HG03045 (cell line): ENCODE measurements around the gene ELAVL4.

ENCODE experiments used
- ATAC-seq: cut with Tn5 transposase; IDR thresholded peaks from one replicate; pipeline ENCODE4 v1.9.1; 2021; ENCODE audit warnings: mild to moderate bottlenecking, moderate library complexity; ENCODE audit not compliant: unreplicated experiment

The ELAVL4 gene

GRCh38 chr1:50108497-50109059, at the start of gene ELAVL4:
Gene ELAVL4 (plus strand): TSS chr1:50108920. CDS start chr1:50109190, 270 bp downstream.
- ATAC-seq = no peak

GRCh38 chr1:50060279-50060678, 48.4 kb upstream of the ELAVL4 start:
- ATAC-seq = no peak

DNA sequence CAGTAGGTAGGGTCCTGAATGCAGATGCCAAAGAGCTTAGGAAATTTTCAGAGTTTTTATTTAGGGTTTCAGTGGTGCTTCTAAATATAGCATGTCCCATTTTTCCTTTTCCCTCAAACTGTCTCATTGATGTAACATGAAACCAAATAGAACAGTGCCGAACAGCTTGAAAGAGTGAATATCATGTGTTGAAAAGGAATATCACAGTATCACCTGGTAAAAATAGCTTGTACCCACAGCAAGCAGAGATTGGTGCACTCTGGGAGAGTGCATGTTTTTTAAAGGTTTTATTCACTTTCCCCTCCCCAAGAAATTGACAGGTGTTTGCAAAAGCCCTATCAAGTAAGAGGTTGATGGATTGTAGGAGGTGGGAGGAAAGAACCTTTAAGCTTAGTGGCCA, 41.9 kb upstream of the ELAVL4 start:
- no peak for ATAC-seq

DNA sequence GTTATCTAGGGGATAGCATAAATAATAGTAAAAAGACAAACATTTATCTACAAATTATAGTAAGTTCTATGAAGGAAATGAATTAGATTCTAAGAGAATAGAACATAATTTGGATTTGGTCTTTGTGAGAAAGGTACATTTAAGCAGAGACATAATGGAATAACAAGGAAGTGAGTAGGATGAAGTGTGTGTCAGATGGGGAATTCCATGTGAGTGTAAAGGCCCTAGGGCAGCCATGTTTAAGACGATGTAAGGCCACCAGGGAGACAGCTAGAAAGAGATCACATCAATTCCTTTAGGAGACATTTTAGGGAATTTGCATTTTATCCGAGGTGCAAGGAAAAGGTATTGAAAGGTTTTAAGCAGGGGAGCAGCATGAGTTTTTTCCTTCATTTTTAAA, 33.8 kb upstream of the ELAVL4 start:
- ATAC-seq = no peak

GRCh38 chr1:50077273-50077672, 31.4 kb upstream of the ELAVL4 start:
- no peak for ATAC-seq

GRCh38 chr1:50080904-50081586, 27.7 kb upstream of the ELAVL4 start:
- ATAC-seq = no peak

GRCh38 chr1:50084389-50084788, 24.3 kb upstream of the ELAVL4 start:
- ATAC-seq = no peak

- no peak for ATAC-seq
Observed at GRCh38 chr1:50091068-50091467, 17.7 kb upstream of the ELAVL4 start.

DNA sequence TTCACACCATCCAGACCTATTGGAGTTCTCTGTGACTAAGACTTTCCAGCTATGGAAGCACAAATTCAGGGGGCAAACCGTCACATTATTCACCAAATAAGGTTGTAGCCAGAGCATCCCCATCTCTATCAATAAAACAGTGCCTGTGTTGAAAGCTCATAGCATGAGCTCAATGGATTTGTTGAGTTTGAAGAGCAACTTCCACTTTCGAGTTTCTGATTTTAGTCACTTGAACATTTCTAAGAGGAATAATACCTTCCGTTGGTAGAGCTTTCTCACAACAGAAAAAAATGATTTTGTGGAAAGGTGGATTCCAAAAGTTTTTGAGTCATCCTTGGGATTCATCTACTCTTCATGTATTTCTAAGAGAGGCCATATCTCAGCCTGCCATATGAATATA, 13.0 kb upstream of the ELAVL4 start:
- no peak for ATAC-seq

DNA sequence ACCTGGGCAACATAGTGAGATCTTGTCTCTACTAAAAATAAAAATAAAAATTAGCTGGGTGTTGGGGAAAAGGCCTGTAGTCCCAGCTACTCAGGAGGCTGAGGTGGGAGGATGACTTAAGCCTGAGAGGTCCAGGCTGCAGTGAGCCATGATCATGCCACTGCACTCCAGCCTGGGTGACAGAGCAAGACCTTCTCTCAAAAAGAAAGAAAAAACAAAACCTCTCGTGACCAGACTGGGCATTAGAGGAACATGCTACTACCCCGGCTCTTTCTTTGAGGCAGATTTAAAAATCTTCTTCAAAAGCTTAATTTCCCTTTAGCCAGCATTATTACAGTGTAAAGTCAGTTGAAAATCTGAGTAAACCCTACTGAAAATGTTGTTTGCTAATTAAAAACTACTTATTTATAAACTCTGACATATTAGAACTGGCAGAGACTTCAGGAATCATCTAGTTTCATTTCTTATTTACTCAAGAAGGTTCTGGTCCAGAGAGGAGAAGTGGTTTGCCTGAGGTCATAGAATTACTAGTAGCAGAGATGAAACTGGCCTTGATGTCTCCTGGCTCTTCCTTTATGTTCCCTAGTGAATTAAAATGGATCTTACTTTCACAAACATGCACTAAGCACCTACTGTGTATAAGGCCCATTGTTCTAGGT, 11.6 kb upstream of the ELAVL4 start:
- ATAC-seq = no peak

DNA sequence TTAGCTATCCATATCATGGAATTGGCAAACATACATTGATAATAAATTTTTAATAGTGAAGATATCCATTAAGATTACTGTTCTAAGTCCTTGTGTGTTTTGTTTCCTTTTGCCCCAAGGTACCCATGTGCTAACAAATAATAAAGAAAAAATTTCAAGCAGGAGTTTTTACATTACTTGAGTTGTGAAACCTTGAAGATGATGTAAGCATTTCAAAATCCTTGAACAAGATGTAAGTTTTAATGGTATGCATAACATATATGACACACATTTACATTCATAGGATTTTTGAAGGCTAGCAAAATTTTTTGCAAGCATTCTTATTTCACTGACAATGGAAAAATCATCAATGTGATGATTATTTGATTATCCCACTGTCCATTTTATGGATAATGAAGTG, 10.9 kb upstream of the ELAVL4 start:
- ATAC-seq = no peak

- ATAC-seq = no peak
Observed at GRCh38 chr1:50098591-50099021, 10.1 kb upstream of the ELAVL4 start.

DNA sequence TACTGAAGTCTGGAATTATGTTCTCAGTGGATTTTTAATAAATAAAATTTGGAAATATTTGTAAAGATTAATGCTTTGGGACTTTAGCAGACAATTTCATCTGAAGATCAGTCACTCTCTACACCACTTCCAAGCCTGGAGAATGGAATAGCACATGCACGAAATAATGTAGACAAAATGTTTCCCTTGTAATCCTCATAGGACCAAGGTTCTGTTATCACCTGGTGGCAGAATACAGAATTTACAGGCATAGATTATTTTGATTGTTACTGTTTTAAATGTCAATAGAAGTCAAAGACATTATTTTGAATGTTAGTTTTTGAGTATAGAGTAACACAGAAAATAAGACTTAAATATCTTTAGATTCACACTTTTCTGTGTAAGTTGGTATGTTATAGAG, 9.1 kb upstream of the ELAVL4 start:
- no peak for ATAC-seq

DNA sequence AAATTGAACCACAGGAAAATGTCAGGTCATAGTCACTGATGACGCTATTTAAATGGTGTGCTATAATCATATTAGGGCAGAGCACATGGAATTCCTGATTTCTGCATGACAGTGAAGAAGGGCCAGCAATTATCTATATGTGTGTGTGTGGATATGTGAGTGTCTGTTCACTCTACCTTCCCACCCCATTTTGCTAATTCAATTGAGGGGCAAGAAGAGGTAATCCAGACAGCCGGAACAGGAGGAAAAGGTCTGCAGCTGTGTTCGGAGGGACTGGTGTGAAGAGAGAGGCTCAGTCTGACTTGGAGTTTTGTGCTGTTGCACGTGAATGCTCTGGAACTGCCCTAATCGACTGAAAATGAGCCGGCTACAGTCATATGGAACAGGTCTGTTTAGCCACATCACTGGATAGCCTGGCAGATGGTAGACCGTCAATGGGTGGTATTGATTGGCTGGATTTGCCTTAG, 5.1 kb upstream of the ELAVL4 start:
- no peak for ATAC-seq

- ATAC-seq = no peak
Observed at GRCh38 chr1:50105433-50105832, 3.3 kb upstream of the ELAVL4 start.

DNA sequence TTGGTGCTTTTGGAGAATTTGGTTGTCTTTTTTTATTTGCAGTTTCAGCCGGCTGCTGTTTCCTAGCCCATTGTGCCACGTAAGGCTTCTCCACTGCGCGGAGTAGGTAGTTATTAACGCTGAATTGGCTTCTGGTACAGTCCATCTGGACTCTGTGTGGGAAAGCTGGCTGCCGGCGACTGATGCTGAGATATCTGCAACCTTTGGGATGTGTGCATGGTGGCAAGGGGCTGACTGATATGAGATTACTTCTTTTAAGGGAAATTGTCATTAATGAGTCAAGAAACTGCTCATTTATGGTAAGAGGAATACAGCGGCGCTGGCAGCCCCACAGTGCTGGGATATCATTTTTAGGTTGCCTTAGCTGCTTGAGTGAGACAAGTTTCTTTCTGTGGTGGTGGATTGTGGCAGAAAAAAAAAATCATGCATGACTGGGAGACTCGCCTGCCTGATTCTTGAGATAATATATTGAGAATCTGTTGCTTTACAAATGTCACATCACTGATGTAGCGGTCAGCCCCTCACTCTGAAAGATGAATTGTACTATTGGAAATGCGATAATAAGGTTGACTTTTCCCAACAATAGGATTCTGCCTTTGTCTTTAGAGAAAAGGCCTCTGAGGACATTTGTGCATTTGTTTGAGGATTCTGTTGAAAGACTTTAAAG, 2.5 kb upstream of the ELAVL4 start:
- ATAC-seq = no peak

DNA sequence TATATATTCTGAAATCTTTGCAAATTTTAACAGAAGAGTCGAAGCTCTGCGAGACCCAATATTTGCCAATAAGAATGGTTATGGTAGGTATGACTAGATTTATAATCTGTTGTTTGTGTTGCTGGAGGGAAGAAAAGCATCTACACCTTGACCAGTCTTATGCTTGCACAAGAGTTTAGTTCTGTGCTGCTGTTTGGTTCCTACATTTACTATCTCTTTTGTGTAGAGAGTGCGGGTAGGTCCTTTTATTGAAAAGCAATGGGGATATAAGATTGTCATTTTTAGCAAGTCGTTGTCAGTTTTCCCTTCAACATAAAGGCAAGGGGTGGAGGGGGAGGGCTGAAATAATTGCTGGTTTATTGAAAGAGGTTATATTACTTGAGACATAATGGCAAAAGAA, 396 bp downstream of the ELAVL4 start:
- ATAC-seq = no peak

DNA sequence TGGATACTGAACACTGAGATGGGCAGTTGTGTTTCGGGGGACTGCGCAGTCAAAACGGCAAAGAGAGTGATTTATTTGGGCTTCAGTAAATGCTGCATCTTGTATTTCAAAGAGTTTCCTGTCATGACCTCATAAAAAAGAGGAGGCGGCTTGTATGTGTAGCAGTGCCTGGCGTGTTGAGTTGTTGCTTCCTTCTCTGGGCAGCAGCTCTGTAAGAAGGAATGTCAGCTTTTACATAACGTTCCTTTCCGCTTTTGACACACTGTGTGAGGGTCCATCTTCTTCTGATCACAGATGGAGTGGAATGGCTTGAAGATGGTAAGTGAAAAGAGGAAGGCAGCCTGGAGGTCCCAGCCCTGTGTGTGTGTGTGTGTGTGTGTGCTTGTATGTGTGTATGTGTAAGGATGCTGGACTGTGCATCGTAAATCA, 941 bp downstream of the ELAVL4 start:
- no peak for ATAC-seq

DNA sequence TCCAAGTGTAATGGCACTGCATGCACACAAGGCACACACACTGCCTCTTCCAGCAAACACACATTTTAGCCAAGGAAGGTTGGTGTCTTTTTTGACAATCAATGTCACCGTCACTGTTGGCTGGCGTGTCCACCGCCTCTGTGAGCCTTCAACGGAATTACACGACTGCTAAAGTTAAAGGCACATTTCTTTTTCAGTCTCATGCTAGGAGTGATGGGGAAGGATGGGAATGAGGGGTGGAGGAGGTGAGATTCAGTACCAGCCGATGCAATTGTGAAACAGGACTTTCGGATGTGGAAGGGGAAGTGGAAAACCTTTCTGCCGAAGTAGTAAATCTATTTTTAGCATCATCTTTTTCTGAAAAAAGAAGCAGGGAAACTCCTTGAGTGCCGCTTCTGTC, 1.4 kb downstream of the ELAVL4 start:
- no peak for ATAC-seq

- ATAC-seq = no peak
Observed at GRCh38 chr1:50110656-50111055, 1.9 kb downstream of the ELAVL4 start.

- ATAC-seq = no peak
Observed at GRCh38 chr1:50111503-50111902, 2.8 kb downstream of the ELAVL4 start.

GRCh38 chr1:50112193-50112592, 3.5 kb downstream of the ELAVL4 start:
- no peak for ATAC-seq
